Stimulated activated CD4-positive, alpha-beta T cell treated with anti-CD3 and anti-CD28 coated beads, Interleukin-1b, Interleukin-23, amount 100 ng/mL, for 4 hours (primary cell): ENCODE data around the gene SCEL.

ENCODE experiments used
- DNase-seq, 2 donors: peaks; one replicate each; pipeline ENCODE4 v3.0.0-alpha.2; 2020; ENCODE audit warnings: low read depth in 2 of 2

SCEL gene

GRCh38 chr13:77521595-77522367, 13.7 kb upstream of the SCEL start:
- no peak for DNase-seq

GRCh38 chr13:77522444-77522843, 13.1 kb upstream of the SCEL start:
- DNase-seq, result no peak

GRCh38 chr13:77523386-77523785, 12.1 kb upstream of the SCEL start:
- DNase-seq, result no peak

GRCh38 chr13:77523834-77524728, 11.4 kb upstream of the SCEL start:
- no peak for DNase-seq

GRCh38 chr13:77528414-77528813, 7.1 kb upstream of the SCEL start:
- DNase-seq, result no peak

GRCh38 chr13:77528834-77529500, 6.5 kb upstream of the SCEL start:
- DNase-seq, result no peak

GRCh38 chr13:77529501-77529840, 6.0 kb upstream of the SCEL start:
- DNase-seq, result no peak

GRCh38 chr13:77530875-77531274, 4.6 kb upstream of the SCEL start:
- no peak for DNase-seq

- DNase-seq, result no peak
Measured at GRCh38 chr13:77532983-77533382, 2.5 kb upstream of the SCEL start.

GRCh38 chr13:77533875-77534788, 1.4 kb upstream of the SCEL start:
- no peak for DNase-seq

- DNase-seq, result no peak
Measured at GRCh38 chr13:77536358-77536757, 852 bp downstream of the SCEL start.

- no peak for DNase-seq
Measured at GRCh38 chr13:77537289-77537919, 1.9 kb downstream of the SCEL start.

- DNase-seq, result no peak
Measured at GRCh38 chr13:77543711-77544110, 8.2 kb downstream of the SCEL start.

GRCh38 chr13:77544355-77544754, 8.8 kb downstream of the SCEL start:
- DNase-seq, result no peak

GRCh38 chr13:77544758-77545338, 9.3 kb downstream of the SCEL start:
- no peak for DNase-seq

- DNase-seq, result no peak
Measured at GRCh38 chr13:77545626-77546412, 10.3 kb downstream of the SCEL start.

GRCh38 chr13:77548095-77548494, 12.6 kb downstream of the SCEL start:
- no peak for DNase-seq

GRCh38 chr13:77548594-77548993, 13.1 kb downstream of the SCEL start:
- no peak for DNase-seq

GRCh38 chr13:77554069-77554468, 18.6 kb downstream of the SCEL start:
- DNase-seq, result no peak

GRCh38 chr13:77555246-77555645, 19.7 kb downstream of the SCEL start:
- DNase-seq, result no peak
